Lung (tissue), 12 donors: ENCODE data around the gene SLC17A5. TPM values are rescaled to one million over a fixed set of nuclear protein-coding genes. Genes with fewer than 3 reads are reported as not detected.
A peak's percentile ranks its signal among the peaks of the same experiment; 100 is the strongest.

ENCODE experiments used
- ATAC-seq: fragments of 200-7000 bp; cut with Tn5 transposase; one replicate; pipeline ENCODE4 v1.9.1; 2020; ENCODE audit warnings: moderate number of reproducible peaks; ENCODE audit not compliant: insufficient read depth, low FRiP score
- DNase-seq, 3 donors: peaks; one replicate each; pipeline ENCODE4 v3.0.0-alpha.2; 2013 to 2017
- H3K27ac ChIP-seq, 2 donors: one replicate each; pipeline ENCODE4 v1.5.1; 2013; ENCODE audit warnings: mild to moderate bottlenecking in 2 of 2, moderate library complexity in 2 of 2, control low read depth in 1 of 2, inconsistent platforms in 1 of 2, low read depth in 1 of 2, low read length in 1 of 2
- H3K27me3 ChIP-seq, 3 donors: one replicate each; pipeline ENCODE4 v1.5.1; 2013; ENCODE audit warnings: low read length in 2 of 3; ENCODE audit not compliant: control insufficient read depth in 3 of 3, insufficient read depth in 3 of 3
- H3K36me3 ChIP-seq, 4 donors: one replicate each; pipeline ENCODE4 v1.5.1; 2013; ENCODE audit warnings: low read length in 4 of 4, mild to moderate bottlenecking in 1 of 4, moderate library complexity in 1 of 4; ENCODE audit not compliant: control insufficient read depth in 4 of 4, insufficient read depth in 4 of 4
- H3K4me1 ChIP-seq, 5 donors: one replicate each; pipeline ENCODE4 v1.5.1; 2013; ENCODE audit warnings: low read length in 5 of 5, mild to moderate bottlenecking in 2 of 5, moderate library complexity in 1 of 5; ENCODE audit not compliant: control insufficient read depth in 5 of 5, insufficient read depth in 5 of 5
- H3K4me3 ChIP-seq: one replicate; pipeline ENCODE4 v1.5.1; 2013; ENCODE audit warnings: mild to moderate bottlenecking, control low read depth, moderate library complexity
- H3K9ac ChIP-seq, 2 donors: one replicate each; pipeline ENCODE4 v1.5.1; 2013; ENCODE audit warnings: low read length in 2 of 2, control low read depth in 1 of 2; ENCODE audit not compliant: insufficient read depth in 1 of 2
- H3K9me3 ChIP-seq, 4 donors: one replicate each; pipeline ENCODE4 v1.5.1; 2013; ENCODE audit warnings: low read length in 3 of 4, mild to moderate bottlenecking in 1 of 4, moderate library complexity in 1 of 4; ENCODE audit not compliant: control insufficient read depth in 4 of 4, insufficient read depth in 3 of 4
- CTCF ChIP-seq: IDR thresholded peaks from 2 replicates; pipeline ENCODE4 v1.5.1; 2012; ENCODE audit warnings: mild to moderate bottlenecking; ENCODE audit errors: control extremely low read depth, extremely low read depth
- WGBS, 2 donors: extraction: QIAGEN DNeasy Blood & Tissue Kit; methylation state at CpG; one replicate each; pipeline ENCODE4 v1.1.7; 2013; 5-methylcytosine and 5-hydroxymethylcytosine counted together
- polyA plus RNA-seq, 2 donors: library from polyadenylated mRNA; stranded (reverse); fragments of 200-250 nt; gene quantifications; one replicate each; pipeline ENCODE4 v1.2.1, GENCODE V29; 2013
- total RNA-seq, 2 donors: library from RNA; depleted of rRNA in 1 of 2; stranded (reverse); fragments of >200 nt in 1 of 2; gene quantifications; one replicate each; pipeline ENCODE4 v1.2.1, GENCODE V29; 2014 to 2021
- donor health status: control.
- donor health status: control.
- donor health status: Bipolar disorder and iron deficiency.
- donor health status: healthy.
- donor health status: DM: yes; HTN: yes; CAD: no.

The SLC17A5 gene
- total and polyA plus RNA-seq, 4 donors, result 5.5 to 19.9 (median 18.1) TPM

GRCh38 chr6:73564578-73565345, 89.0 kb downstream of the SLC17A5 start:
- H3K9ac ChIP-seq, result no peak overlapping the region
- no peaks in the 10 kb centered on the region for H3K27me3 ChIP-seq
- DNase-seq, result no peak
- no peak overlapping the region for H3K4me3 ChIP-seq
- TF ChIP-seq CTCF, result no peak
- peaks cover 0 to 2% (median 0%) of the 10 kb centered on the region in 5 donors for H3K4me1 ChIP-seq
- H3K9me3 ChIP-seq, result no peaks in the 10 kb centered on the region
- 95 to 96% methylated on average over 17 of the region's 17 CpGs for WGBS, 2 donors
- ATAC-seq, result no peak
- no peak overlapping the region for H3K27ac ChIP-seq
- H3K36me3 ChIP-seq, result no peaks in the 10 kb centered on the region

GRCh38 chr6:73562558-73562957, 91.2 kb downstream of the SLC17A5 start:
- no peaks in the 10 kb centered on the region for H3K36me3 ChIP-seq
- no peaks in the 10 kb centered on the region for H3K9me3 ChIP-seq
- no peaks in the 10 kb centered on the region for H3K27me3 ChIP-seq
- H3K27ac ChIP-seq, result no peak overlapping the region
- ATAC-seq (no peak), DNase-seq (no peak)
- TF ChIP-seq CTCF, result no peak
- 79 to 92% methylated on average over 2 of the region's 2 CpGs for WGBS, 2 donors
- H3K9ac ChIP-seq, result no peak overlapping the region
- peaks cover 0 to 4% (median 0%) of the 10 kb centered on the region in 5 donors for H3K4me1 ChIP-seq
- no peak overlapping the region for H3K4me3 ChIP-seq

GRCh38 chr6:73560853-73561407, 92.9 kb downstream of the SLC17A5 start:
- ATAC-seq, result no peak
- Histone ChIP-seq H3K4me1 (peaks cover 0 to 2% (median 0%) of the 10 kb centered on the region in 5 donors), H3K36me3 (no peaks in the 10 kb centered on the region), H3K9me3 (no peaks in the 10 kb centered on the region), H3K27me3 (no peaks in the 10 kb centered on the region), H3K9ac (peak overlapping the region in 1 of 2 donors; percentile 42), H3K4me3 (no peak overlapping the region), H3K27ac (no peak overlapping the region)
- 85 to 89% methylated on average over 9 of the region's 9 CpGs for WGBS, 2 donors
- TF ChIP-seq CTCF, result no peak
- DNase-seq, result no peak
